ENCODE results near the gene ADGRL1. TPM values are rescaled to one million over a fixed set of nuclear protein-coding genes. Genes with fewer than 3 reads are reported as not detected.

The ADGRL1 gene
- total and polyA plus RNA-seq, 2 of the 8 experiments (the other 6 are each of a cell fraction or from before 2014, with no cell fraction given), result 95.6 to 112 TPM

DNA sequence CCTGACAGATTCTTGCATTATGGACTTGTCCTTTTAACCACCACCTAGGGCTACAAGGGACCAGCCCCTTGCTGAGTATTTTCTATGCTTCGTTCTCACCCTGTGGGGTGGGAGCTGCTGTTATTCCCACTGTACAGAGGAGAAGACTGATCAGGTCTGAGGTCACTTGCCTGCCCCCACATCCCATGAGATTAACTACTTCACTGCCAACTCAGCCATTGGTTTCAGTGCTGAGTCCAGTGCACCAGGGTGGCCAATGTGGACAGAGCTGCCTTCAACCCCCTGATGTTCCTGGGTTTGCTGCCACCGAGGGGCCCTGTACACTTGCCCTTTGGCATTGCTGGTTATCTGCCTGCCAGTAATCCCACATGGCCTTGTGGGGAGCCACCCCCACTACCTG lies 95.3 kb downstream of the ADGRL1 start (continued):
- no peak for TF ChIP-seq CHD7 (IDR thresholded peaks at IDR 0.05; ENCODE audit: insufficient replicate concordance, low read length)
- TF ChIP-seq MAX (IDR thresholded peaks at IDR 0.05), result no peak
- TF ChIP-seq TAF1 (IDR thresholded peaks at IDR 0.05; ENCODE audit: low read depth, low read length), result no peak
- TF ChIP-seq RAD21 (IDR thresholded peaks at IDR 0.05 in 1 of 2, conservative IDR thresholded peaks at IDR 0.05 in 1 of 2; ENCODE audit: low read depth in 2 of 2, low read length in 2 of 2), result no peak
- TF ChIP-seq TCF12 (IDR thresholded peaks at IDR 0.05; ENCODE audit: low read depth, low read length), result no peak
- no peak for TF ChIP-seq FOSL1 (IDR thresholded peaks at IDR 0.05; ENCODE audit: insufficient read depth, low read depth, low read length)
- TF ChIP-seq HDAC2 (IDR thresholded peaks at IDR 0.05; ENCODE audit: borderline replicate concordance in 1 of 2, low read depth in 2 of 2, low read length in 2 of 2), result no peak
